Measurements from ENCODE around the gene EVI5. TPM values are rescaled to one million over a fixed set of nuclear protein-coding genes. Genes with fewer than 3 reads are reported as not detected.

Gene EVI5
- total RNA-seq, 2 donors from 2014 or later, result 20.8 to 29.0 TPM

- H3K27ac ChIP-seq (ENCODE audit: low read depth, low read length), result no peak overlapping the region
- no peak overlapping the region for H3K9ac ChIP-seq (ENCODE audit: extremely low read depth, low read length, poor library complexity, severe bottlenecking)
- H3K4me3 ChIP-seq (ENCODE audit: low read length), result no peak overlapping the region
- peaks cover 4% of the 10 kb centered on the region for H3K36me3 Mint-ChIP-seq (ENCODE audit: low read depth)
- H3K27me3 Mint-ChIP-seq (ENCODE audit: insufficient read depth), result no peaks in the 10 kb centered on the region
- no peaks in the 10 kb centered on the region for H3K9me3 Mint-ChIP-seq
- peaks cover 5% of the 10 kb centered on the region for H3K4me1 ChIP-seq (ENCODE audit: control insufficient read depth, insufficient read depth, low read length)
- WGBS, 2 experiments (ENCODE audit: insufficient coverage in 1 of 2, insufficient read length in 1 of 2), result 100% methylated on average over 1 of the region's 2 CpGs; no CpG with 5 or more reads in 1 of the 2 experiments
- H3K4me3 Mint-ChIP-seq, result no peak overlapping the region
- H3K9me3 ChIP-seq (ENCODE audit: control insufficient read depth, low read length), result no peaks in the 10 kb centered on the region
- no peak for TF ChIP-seq CTCF (conservative IDR thresholded peaks at IDR 0.05)
- peaks cover 21% of the 10 kb centered on the region for H3K4me1 Mint-ChIP-seq
- no peaks in the 10 kb centered on the region for H3K36me3 ChIP-seq (ENCODE audit: control insufficient read depth, insufficient read depth, low read length)
- no peak for DNase-seq
- no peak overlapping the region for H3K27ac Mint-ChIP-seq
- H3K27me3 ChIP-seq (ENCODE audit: control insufficient read depth, insufficient read depth, low read length, poor library complexity, severe bottlenecking), result no peaks in the 10 kb centered on the region
Observed at GRCh38 chr1:92713939-92714338, 71.0 kb downstream of the EVI5 start.

- H3K9ac ChIP-seq (ENCODE audit: extremely low read depth, low read length, poor library complexity, severe bottlenecking), result no peak overlapping the region
- DNase-seq, result no peak
- no peak overlapping the region for H3K4me3 Mint-ChIP-seq
- H3K27me3 Mint-ChIP-seq (ENCODE audit: insufficient read depth), result no peaks in the 10 kb centered on the region
- peaks cover 21% of the 10 kb centered on the region for H3K4me1 Mint-ChIP-seq
- H3K27ac ChIP-seq (ENCODE audit: low read depth, low read length), result no peak overlapping the region
- H3K9me3 Mint-ChIP-seq, result no peaks in the 10 kb centered on the region
- no peak overlapping the region for H3K4me3 ChIP-seq (ENCODE audit: low read length)
- no peaks in the 10 kb centered on the region for H3K27me3 ChIP-seq (ENCODE audit: control insufficient read depth, insufficient read depth, low read length, poor library complexity, severe bottlenecking)
- H3K27ac Mint-ChIP-seq, result no peak overlapping the region
- H3K36me3 Mint-ChIP-seq (ENCODE audit: low read depth), result peaks cover 4% of the 10 kb centered on the region
- H3K9me3 ChIP-seq (ENCODE audit: control insufficient read depth, low read length), result no peaks in the 10 kb centered on the region
- no peak for TF ChIP-seq CTCF (conservative IDR thresholded peaks at IDR 0.05)
- H3K36me3 ChIP-seq (ENCODE audit: control insufficient read depth, insufficient read depth, low read length), result no peaks in the 10 kb centered on the region
- H3K4me1 ChIP-seq (ENCODE audit: control insufficient read depth, insufficient read depth, low read length), result peaks cover 5% of the 10 kb centered on the region
- WGBS, 2 experiments (ENCODE audit: insufficient coverage in 1 of 2, insufficient read length in 1 of 2), result 92 to 94% methylated on average over 4 to 6 of the region's 6 CpGs
Observed at GRCh38 chr1:92711473-92712165, 73.3 kb downstream of the EVI5 start.

- no peak overlapping the region for H3K4me3 ChIP-seq (ENCODE audit: low read length)
- H3K9me3 Mint-ChIP-seq, result no peaks in the 10 kb centered on the region
- H3K27ac Mint-ChIP-seq, result no peak overlapping the region
- WGBS, 2 experiments (ENCODE audit: insufficient coverage in 1 of 2, insufficient read length in 1 of 2), result 33 to 63% methylated on average over 1 to 4 of the region's 4 CpGs
- H3K4me3 Mint-ChIP-seq, result no peak overlapping the region
- H3K27me3 ChIP-seq (ENCODE audit: control insufficient read depth, insufficient read depth, low read length, poor library complexity, severe bottlenecking), result no peaks in the 10 kb centered on the region
- DNase-seq, result peak; percentile 63
- H3K9me3 ChIP-seq (ENCODE audit: control insufficient read depth, low read length), result no peaks in the 10 kb centered on the region
- no peaks in the 10 kb centered on the region for H3K36me3 Mint-ChIP-seq (ENCODE audit: low read depth)
- no peak for TF ChIP-seq CTCF (conservative IDR thresholded peaks at IDR 0.05)
- no peaks in the 10 kb centered on the region for H3K27me3 Mint-ChIP-seq (ENCODE audit: insufficient read depth)
- no peak overlapping the region for H3K27ac ChIP-seq (ENCODE audit: low read depth, low read length)
- H3K4me1 Mint-ChIP-seq, result peaks cover 19% of the 10 kb centered on the region
- no peak overlapping the region for H3K9ac ChIP-seq (ENCODE audit: extremely low read depth, low read length, poor library complexity, severe bottlenecking)
- peaks cover 5% of the 10 kb centered on the region for H3K4me1 ChIP-seq (ENCODE audit: control insufficient read depth, insufficient read depth, low read length)
- no peaks in the 10 kb centered on the region for H3K36me3 ChIP-seq (ENCODE audit: control insufficient read depth, insufficient read depth, low read length)
Observed at GRCh38 chr1:92709738-92710137, 75.2 kb downstream of the EVI5 start.

Data from endodermal cell (in vitro differentiated cells).